Measurements from ENCODE around the gene PTPRG.

DNA sequence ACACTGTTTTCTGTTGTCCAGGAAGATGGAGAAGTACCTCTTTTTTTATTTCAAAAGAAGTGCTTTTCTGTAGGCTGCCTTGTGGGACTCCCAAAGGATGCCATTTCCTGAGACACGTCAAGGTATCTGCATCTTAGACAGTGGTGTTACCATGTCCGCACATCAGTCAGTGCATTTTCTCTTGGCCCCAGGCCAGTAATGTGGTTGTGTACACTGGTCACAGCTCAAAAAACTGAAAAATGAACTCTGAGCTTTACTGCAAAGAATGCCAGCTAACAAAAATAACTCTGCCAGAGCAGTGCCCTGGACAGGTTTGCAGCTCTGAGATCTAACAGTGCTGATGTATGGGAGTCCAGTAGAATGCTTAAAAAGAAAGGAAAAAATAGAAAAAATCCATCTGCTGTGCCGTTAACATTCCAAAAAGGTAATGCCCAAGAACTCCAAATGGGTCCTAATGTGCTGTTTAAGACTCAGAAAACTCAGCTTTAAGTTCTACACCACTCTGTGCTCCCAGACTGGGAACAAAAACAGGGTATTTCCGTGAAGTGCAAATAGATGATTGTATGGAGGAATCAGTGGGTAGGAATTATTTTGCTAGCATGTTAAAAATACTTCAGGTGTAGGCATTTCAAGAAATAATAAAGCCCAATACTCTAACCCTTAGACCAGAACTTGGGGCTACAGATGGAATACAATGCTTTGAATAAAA lies 496.1 kb downstream of the PTPRG start:
- TF ChIP-seq, protein P1, sequence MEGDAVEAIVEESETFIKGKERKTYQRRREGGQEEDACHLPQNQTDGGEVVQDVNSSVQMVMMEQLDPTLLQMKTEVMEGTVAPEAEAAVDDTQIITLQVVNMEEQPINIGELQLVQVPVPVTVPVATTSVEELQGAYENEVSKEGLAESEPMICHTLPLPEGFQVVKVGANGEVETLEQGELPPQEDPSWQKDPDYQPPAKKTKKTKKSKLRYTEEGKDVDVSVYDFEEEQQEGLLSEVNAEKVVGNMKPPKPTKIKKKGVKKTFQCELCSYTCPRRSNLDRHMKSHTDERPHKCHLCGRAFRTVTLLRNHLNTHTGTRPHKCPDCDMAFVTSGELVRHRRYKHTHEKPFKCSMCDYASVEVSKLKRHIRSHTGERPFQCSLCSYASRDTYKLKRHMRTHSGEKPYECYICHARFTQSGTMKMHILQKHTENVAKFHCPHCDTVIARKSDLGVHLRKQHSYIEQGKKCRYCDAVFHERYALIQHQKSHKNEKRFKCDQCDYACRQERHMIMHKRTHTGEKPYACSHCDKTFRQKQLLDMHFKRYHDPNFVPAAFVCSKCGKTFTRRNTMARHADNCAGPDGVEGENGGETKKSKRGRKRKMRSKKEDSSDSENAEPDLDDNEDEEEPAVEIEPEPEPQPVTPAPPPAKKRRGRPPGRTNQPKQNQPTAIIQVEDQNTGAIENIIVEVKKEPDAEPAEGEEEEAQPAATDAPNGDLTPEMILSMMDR (conservative IDR thresholded peaks at IDR 0.05): no peak
- no peak for TF ChIP-seq ZFX (IDR thresholded peaks at IDR 0.05)
